Measurements from ENCODE around the gene TEAD1. TPM values are rescaled to one million over a fixed set of nuclear protein-coding genes. Genes with fewer than 3 reads are reported as not detected.

The TEAD1 gene
- polyA plus RNA-seq, 1 donor (not counting 4 experiments of a cell fraction or from before 2014, with no cell fraction given): 32.7 TPM

GRCh38 chr11:12639388-12639787, 34.8 kb upstream of the TEAD1 start:
- Histone ChIP-seq H2AFZ (ENCODE audit: control insufficient read depth, low read length) (no peak overlapping the region), H4K20me1 (ENCODE audit: control insufficient read depth, extremely low read depth, insufficient read depth, low read length) (no peaks in the 10 kb centered on the region), H3K79me2 (ENCODE audit: control insufficient read depth, insufficient read depth, low read length) (no peaks in the 10 kb centered on the region), H3K4me3 (ENCODE audit: control insufficient read depth in 2 of 3, extremely low read depth in 1 of 3, insufficient read depth in 2 of 3, low read depth in 1 of 3, low read length in 3 of 3) (no peak overlapping the region), H3K9me1 (ENCODE audit: control insufficient read depth, extremely low read depth, insufficient read depth, low read length) (no peaks in the 10 kb centered on the region), H3K4me2 (ENCODE audit: control insufficient read depth, extremely low read depth, insufficient read depth, low read depth, low read length) (no peak overlapping the region), H3K36me3 (ENCODE audit: control insufficient read depth in 2 of 2, extremely low read depth in 1 of 2, insufficient read depth in 2 of 2, low read length in 2 of 2) (no peaks in the 10 kb centered on the region), H3K27ac (ENCODE audit: control insufficient read depth, insufficient read depth, low read length) (no peak overlapping the region), H3K9ac (ENCODE audit: control insufficient read depth, extremely low read depth, insufficient read depth, low read length) (no peak overlapping the region), H3K4me1 (ENCODE audit: control insufficient read depth, extremely low read depth, insufficient read depth, low read length) (no peaks in the 10 kb centered on the region), H3K9me3 (ENCODE audit: control insufficient read depth, low read depth, low read length) (no peaks in the 10 kb centered on the region), H3K27me3 (ENCODE audit: control insufficient read depth, extremely low read depth, insufficient read depth, low read length) (no peaks in the 10 kb centered on the region)
- dilution Hi-C loops (cut with MboI; ENCODE audit: extremely low pct_ligation_motif_present, low sequenced_read_pairs): no loop called here
- DNase-seq (ENCODE audit: low read depth, low spot score): no peak
- FAIRE-seq: no peak
- no peak for TF ChIP-seq CTCF (optimal IDR thresholded peaks at IDR 0.05 in 1 of 3, IDR thresholded peaks at IDR 0.05 in 1 of 3, conservative IDR thresholded peaks at IDR 0.05 in 1 of 3; ENCODE audit: extremely low read depth in 1 of 3, insufficient read depth in 2 of 3, low read length in 3 of 3)

- TF ChIP-seq EZH2 (IDR thresholded peaks at IDR 0.05; ENCODE audit: low read length) (no peak), CTCF (optimal IDR thresholded peaks at IDR 0.05 in 1 of 3, IDR thresholded peaks at IDR 0.05 in 1 of 3, conservative IDR thresholded peaks at IDR 0.05 in 1 of 3; ENCODE audit: extremely low read depth in 1 of 3, insufficient read depth in 2 of 3, low read length in 3 of 3) (no peak)
- DNase-seq (ENCODE audit: low read depth, low spot score): no peak
- no peaks in the 10 kb centered on the region for H3K36me3 ChIP-seq (ENCODE audit: control insufficient read depth in 2 of 2, extremely low read depth in 1 of 2, insufficient read depth in 2 of 2, low read length in 2 of 2)
- no peaks in the 10 kb centered on the region for H3K9me3 ChIP-seq (ENCODE audit: control insufficient read depth, low read depth, low read length)
- H3K79me2 ChIP-seq (ENCODE audit: control insufficient read depth, insufficient read depth, low read length): no peaks in the 10 kb centered on the region
- no peak overlapping the region for H3K9ac ChIP-seq (ENCODE audit: control insufficient read depth, extremely low read depth, insufficient read depth, low read length)
- dilution Hi-C loops (cut with MboI; ENCODE audit: extremely low pct_ligation_motif_present, low sequenced_read_pairs): no loop called here
- H3K4me3 ChIP-seq (ENCODE audit: control insufficient read depth in 2 of 3, extremely low read depth in 1 of 3, insufficient read depth in 2 of 3, low read depth in 1 of 3, low read length in 3 of 3): no peak overlapping the region
- no peak overlapping the region for H3K27ac ChIP-seq (ENCODE audit: control insufficient read depth, insufficient read depth, low read length)
- no peaks in the 10 kb centered on the region for H4K20me1 ChIP-seq (ENCODE audit: control insufficient read depth, extremely low read depth, insufficient read depth, low read length)
- H3K4me1 ChIP-seq (ENCODE audit: control insufficient read depth, extremely low read depth, insufficient read depth, low read length): no peaks in the 10 kb centered on the region
- H3K4me2 ChIP-seq (ENCODE audit: control insufficient read depth, extremely low read depth, insufficient read depth, low read depth, low read length): no peak overlapping the region
- H2AFZ ChIP-seq (ENCODE audit: control insufficient read depth, low read length): no peak overlapping the region
- H3K9me1 ChIP-seq (ENCODE audit: control insufficient read depth, extremely low read depth, insufficient read depth, low read length): no peaks in the 10 kb centered on the region
- FAIRE-seq: no peak
- H3K27me3 ChIP-seq (ENCODE audit: control insufficient read depth, extremely low read depth, insufficient read depth, low read length): no peaks in the 10 kb centered on the region
Observed at GRCh38 chr11:12640355-12640754, 33.9 kb upstream of the TEAD1 start.
